ENCODE results near the gene MYH1.

DNA sequence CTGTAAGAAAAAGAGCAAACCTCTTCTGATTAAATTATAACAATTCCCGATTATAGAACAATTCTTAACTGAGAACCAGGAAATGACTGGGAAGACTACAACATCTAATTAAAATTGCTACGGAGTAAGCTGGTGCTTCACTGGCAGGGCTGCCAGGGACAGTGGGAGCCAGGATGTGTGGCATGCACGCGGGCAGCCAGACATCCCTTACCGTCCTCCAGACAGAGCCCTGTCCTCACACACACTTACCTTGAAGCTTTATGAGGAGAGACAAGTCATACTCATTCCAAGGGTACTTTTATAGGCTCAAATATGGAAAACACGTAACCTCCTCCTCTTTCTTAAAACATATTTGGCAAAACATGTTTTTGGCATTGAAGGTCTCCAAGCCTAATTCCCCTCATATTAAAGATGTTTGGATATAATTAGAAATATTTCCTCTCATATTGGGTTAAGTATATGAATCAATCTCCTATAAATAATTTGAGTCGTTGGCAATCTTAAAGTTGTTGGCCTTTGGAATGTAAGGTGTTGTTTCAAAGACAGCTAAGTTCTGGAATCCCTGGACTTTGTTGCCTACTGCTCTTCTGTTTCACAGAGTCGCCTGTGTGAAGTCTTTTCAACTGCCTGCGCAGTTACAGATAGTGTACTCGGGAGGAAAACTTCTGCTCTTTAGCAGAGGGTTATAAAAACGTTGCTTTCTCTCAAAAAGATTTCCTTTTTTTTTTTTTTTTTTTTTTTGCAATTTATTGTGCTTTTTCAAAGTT lies at the start of gene MYH1:
- TF ChIP-seq POLR2AphosphoS5 (IDR thresholded peaks at IDR 0.05) = no peak
- TF ChIP-seq, protein P1, sequence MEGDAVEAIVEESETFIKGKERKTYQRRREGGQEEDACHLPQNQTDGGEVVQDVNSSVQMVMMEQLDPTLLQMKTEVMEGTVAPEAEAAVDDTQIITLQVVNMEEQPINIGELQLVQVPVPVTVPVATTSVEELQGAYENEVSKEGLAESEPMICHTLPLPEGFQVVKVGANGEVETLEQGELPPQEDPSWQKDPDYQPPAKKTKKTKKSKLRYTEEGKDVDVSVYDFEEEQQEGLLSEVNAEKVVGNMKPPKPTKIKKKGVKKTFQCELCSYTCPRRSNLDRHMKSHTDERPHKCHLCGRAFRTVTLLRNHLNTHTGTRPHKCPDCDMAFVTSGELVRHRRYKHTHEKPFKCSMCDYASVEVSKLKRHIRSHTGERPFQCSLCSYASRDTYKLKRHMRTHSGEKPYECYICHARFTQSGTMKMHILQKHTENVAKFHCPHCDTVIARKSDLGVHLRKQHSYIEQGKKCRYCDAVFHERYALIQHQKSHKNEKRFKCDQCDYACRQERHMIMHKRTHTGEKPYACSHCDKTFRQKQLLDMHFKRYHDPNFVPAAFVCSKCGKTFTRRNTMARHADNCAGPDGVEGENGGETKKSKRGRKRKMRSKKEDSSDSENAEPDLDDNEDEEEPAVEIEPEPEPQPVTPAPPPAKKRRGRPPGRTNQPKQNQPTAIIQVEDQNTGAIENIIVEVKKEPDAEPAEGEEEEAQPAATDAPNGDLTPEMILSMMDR (IDR thresholded peaks at IDR 0.05) = no peak
